ENCODE data around the gene TMEM131L.

The TMEM131L gene

DNA sequence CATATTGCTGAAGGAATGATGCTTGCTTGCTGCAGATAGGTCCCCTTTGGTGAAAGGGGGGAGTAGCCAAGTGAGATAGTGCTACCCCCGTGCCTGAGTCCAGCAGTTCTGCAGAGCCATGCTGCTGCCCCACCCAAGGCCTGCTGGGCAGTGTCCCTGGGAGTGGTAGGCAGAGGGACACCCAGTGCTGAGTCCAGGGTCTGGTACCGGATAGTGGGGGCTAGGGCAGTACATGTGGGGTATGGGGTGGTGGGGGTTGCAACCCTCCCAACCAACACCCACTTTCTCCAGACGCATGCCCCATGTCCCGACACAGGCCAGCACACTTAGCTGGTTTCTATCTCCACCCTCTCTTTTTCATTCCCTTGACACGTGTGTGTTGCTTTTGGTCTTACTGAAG is 155.9 kb downstream of the TMEM131L start:
- no peaks in the 10 kb centered on the region for H3F3A ChIP-seq (ENCODE audit: insufficient read depth, low read length)
- H3K27ac ChIP-seq (ENCODE audit: low read depth, low read length, poor library complexity, severe bottlenecking): no peak overlapping the region
- H3K79me2 ChIP-seq (ENCODE audit: insufficient read depth, low read length): no peaks in the 10 kb centered on the region
- TF ChIP-seq, protein P1, sequence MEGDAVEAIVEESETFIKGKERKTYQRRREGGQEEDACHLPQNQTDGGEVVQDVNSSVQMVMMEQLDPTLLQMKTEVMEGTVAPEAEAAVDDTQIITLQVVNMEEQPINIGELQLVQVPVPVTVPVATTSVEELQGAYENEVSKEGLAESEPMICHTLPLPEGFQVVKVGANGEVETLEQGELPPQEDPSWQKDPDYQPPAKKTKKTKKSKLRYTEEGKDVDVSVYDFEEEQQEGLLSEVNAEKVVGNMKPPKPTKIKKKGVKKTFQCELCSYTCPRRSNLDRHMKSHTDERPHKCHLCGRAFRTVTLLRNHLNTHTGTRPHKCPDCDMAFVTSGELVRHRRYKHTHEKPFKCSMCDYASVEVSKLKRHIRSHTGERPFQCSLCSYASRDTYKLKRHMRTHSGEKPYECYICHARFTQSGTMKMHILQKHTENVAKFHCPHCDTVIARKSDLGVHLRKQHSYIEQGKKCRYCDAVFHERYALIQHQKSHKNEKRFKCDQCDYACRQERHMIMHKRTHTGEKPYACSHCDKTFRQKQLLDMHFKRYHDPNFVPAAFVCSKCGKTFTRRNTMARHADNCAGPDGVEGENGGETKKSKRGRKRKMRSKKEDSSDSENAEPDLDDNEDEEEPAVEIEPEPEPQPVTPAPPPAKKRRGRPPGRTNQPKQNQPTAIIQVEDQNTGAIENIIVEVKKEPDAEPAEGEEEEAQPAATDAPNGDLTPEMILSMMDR (IDR thresholded peaks at IDR 0.05; ENCODE audit: low read length): no peak
- TF ChIP-seq EZH2 (IDR thresholded peaks at IDR 0.05; ENCODE audit: borderline replicate concordance, low read length): no peak
- H3K4me3 ChIP-seq (ENCODE audit: low read depth, low read length, poor library complexity, severe bottlenecking): no peak overlapping the region
- no peak overlapping the region for H2AFZ ChIP-seq (ENCODE audit: low read length)
- no peaks in the 10 kb centered on the region for H3K9me2 ChIP-seq (ENCODE audit: low read depth, low read length)
- no peaks in the 10 kb centered on the region for H4K20me1 ChIP-seq (ENCODE audit: insufficient read depth, low read length)
- no peaks in the 10 kb centered on the region for H3K4me1 ChIP-seq (ENCODE audit: insufficient read depth, low read length, severe bottlenecking)
- H3K9me3 ChIP-seq (ENCODE audit: low read length): no peaks in the 10 kb centered on the region
- no peak overlapping the region for H3K9ac ChIP-seq (ENCODE audit: low read length)
- H3K27me3 ChIP-seq (ENCODE audit: insufficient read depth, low read length): no peaks in the 10 kb centered on the region
- H3K36me3 ChIP-seq (ENCODE audit: insufficient read depth, low read length): peaks cover 100% of the 10 kb centered on the region
- H3K4me2 ChIP-seq (ENCODE audit: low read length): no peak overlapping the region

DNA sequence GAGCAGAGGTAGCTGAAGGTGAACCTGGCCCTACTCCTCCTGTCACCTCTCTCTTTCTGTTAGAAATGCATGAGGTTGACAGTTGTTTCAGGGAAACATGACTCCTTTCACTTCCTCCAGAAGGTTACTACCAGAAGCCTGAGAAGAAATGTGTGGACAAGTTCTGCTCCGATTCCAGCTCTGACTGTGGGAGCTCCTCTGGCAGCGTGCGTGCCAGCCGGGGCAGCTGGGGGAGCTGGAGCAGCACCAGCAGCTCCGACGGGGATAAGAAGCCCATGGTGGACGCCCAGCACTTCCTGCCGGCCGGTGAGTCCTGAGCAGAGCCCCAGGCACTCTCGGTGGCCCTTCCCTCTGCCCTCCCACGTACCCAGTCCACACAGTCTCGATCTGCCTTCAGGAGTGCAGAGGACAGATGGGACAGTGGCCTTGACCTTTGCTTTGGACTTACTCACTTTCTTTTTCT is 156.6 kb downstream of the TMEM131L start:
- Histone ChIP-seq H3K79me2 (ENCODE audit: insufficient read depth, low read length) (no peaks in the 10 kb centered on the region), H3F3A (ENCODE audit: insufficient read depth, low read length) (no peaks in the 10 kb centered on the region), H3K4me1 (ENCODE audit: insufficient read depth, low read length, severe bottlenecking) (no peaks in the 10 kb centered on the region), H3K9me3 (ENCODE audit: low read length) (no peaks in the 10 kb centered on the region), H3K27ac (ENCODE audit: low read depth, low read length, poor library complexity, severe bottlenecking) (no peak overlapping the region), H3K9me2 (ENCODE audit: low read depth, low read length) (no peaks in the 10 kb centered on the region), H4K20me1 (ENCODE audit: insufficient read depth, low read length) (no peaks in the 10 kb centered on the region), H3K4me2 (ENCODE audit: low read length) (no peak overlapping the region), H3K4me3 (ENCODE audit: low read depth, low read length, poor library complexity, severe bottlenecking) (no peak overlapping the region), H3K27me3 (ENCODE audit: insufficient read depth, low read length) (no peaks in the 10 kb centered on the region), H3K36me3 (ENCODE audit: insufficient read depth, low read length) (peaks cover 100% of the 10 kb centered on the region), H3K9ac (ENCODE audit: low read length) (no peak overlapping the region), H2AFZ (ENCODE audit: low read length) (no peak overlapping the region)
- TF ChIP-seq, protein P1 (IDR thresholded peaks at IDR 0.05; ENCODE audit: low read length): no peak
- TF ChIP-seq EZH2 (IDR thresholded peaks at IDR 0.05; ENCODE audit: borderline replicate concordance, low read length): no peak

DNA sequence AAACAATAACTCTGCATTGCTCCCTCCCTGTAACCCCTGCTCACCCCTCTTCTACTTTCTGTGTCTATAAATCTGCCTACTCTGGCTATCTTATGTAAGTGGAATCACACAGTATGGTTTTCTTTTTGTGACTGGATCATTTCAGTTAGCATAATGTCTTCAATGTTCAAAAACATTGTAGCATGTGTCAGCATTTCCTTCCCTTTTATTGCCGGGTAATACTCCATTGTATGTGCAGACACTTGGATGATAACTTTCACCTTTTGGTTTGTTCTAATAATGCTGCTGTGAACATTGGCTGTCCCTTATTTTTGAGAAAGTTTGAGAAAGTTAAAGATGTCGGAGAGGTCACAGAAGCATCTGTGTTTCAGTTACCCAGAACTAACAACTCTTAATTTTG is 157.3 kb downstream of the TMEM131L start:
- TF ChIP-seq EZH2 (IDR thresholded peaks at IDR 0.05; ENCODE audit: borderline replicate concordance, low read length): no peak
- TF ChIP-seq, protein P1 (IDR thresholded peaks at IDR 0.05; ENCODE audit: low read length): no peak
- Histone ChIP-seq H3K27ac (ENCODE audit: low read depth, low read length, poor library complexity, severe bottlenecking) (no peak overlapping the region), H4K20me1 (ENCODE audit: insufficient read depth, low read length) (no peaks in the 10 kb centered on the region), H3K9ac (ENCODE audit: low read length) (no peak overlapping the region), H3F3A (ENCODE audit: insufficient read depth, low read length) (no peaks in the 10 kb centered on the region), H3K4me1 (ENCODE audit: insufficient read depth, low read length, severe bottlenecking) (no peaks in the 10 kb centered on the region), H3K9me2 (ENCODE audit: low read depth, low read length) (no peaks in the 10 kb centered on the region), H3K36me3 (ENCODE audit: insufficient read depth, low read length) (peaks cover 100% of the 10 kb centered on the region), H3K4me2 (ENCODE audit: low read length) (no peak overlapping the region), H3K4me3 (ENCODE audit: low read depth, low read length, poor library complexity, severe bottlenecking) (no peak overlapping the region), H3K79me2 (ENCODE audit: insufficient read depth, low read length) (no peaks in the 10 kb centered on the region), H2AFZ (ENCODE audit: low read length) (no peak overlapping the region), H3K27me3 (ENCODE audit: insufficient read depth, low read length) (no peaks in the 10 kb centered on the region), H3K9me3 (ENCODE audit: low read length) (no peaks in the 10 kb centered on the region)

Measured in OCI-LY1 (cell line).